Gastrocnemius medialis (tissue), 4 donors: ENCODE measurements around the gene SEC14L5. TPM values are rescaled to one million over a fixed set of nuclear protein-coding genes. Genes with fewer than 3 reads are reported as not detected.

Source experiments
- ATAC-seq, 2 donors: fragments of 150-250 bp; one replicate each; pipeline ENCODE4 v1.9.1; 2016
- DNase-seq, 2 donors: peaks; one replicate each; pipeline ENCODE4 v3.0.0-alpha.2; 2019
- H3K27ac ChIP-seq, 4 donors: fragments of 200-600 bp; sonication (generic); 1 replicate in 1 of 4; 2 replicates in 3 of 4; pipeline ENCODE4 v1.5.1; 2016 to 2018; ENCODE audit warnings: mild to moderate bottlenecking in 2 of 4, moderate library complexity in 1 of 4
- H3K27me3 ChIP-seq, 3 donors: fragments of 200-600 bp; sonication (generic) in 2 of 3; 1 replicate in 1 of 3; 2 replicates in 2 of 3; pipeline versions ENCODE4 v1.5.1 to v1.6.0; 2016 to 2019; ENCODE audit warnings: mild to moderate bottlenecking in 1 of 3, moderate library complexity in 1 of 3
- H3K36me3 ChIP-seq, 2 donors: fragments of 200-600 bp; sonication (generic) in 1 of 2; one replicate each; pipeline ENCODE4 v1.5.1; 2017 to 2018
- H3K4me1 ChIP-seq, 2 donors: fragments of 200-600 bp; sonication (generic) in 1 of 2; one replicate each; pipeline ENCODE4 v1.5.1; 2016 to 2017; ENCODE audit warnings: mild to moderate bottlenecking in 2 of 2
- H3K4me3 ChIP-seq, 4 donors: fragments of 200-600 bp; sonication (generic) in 3 of 4; 1 replicate in 1 of 4; 2 replicates in 3 of 4; pipeline ENCODE4 v1.5.1; 2016 to 2019; ENCODE audit warnings: mild to moderate bottlenecking in 2 of 4
- H3K9me3 ChIP-seq, 3 donors: fragments of 200-600 bp; sonication (generic) in 2 of 3; 1 replicate in 1 of 3; 2 replicates in 2 of 3; pipeline ENCODE4 v1.5.1; 2016 to 2019
- POLR2A ChIP-seq, 2 donors: fragments of 450-650 bp; IDR thresholded peaks; one replicate each; pipeline ENCODE4 v1.6.1; 2017; ENCODE audit warnings: antibody characterized with exemption in 2 of 2, mild to moderate bottlenecking in 2 of 2, moderate library complexity in 2 of 2
- in situ Hi-C, 4 donors: fragments of 200-750 bp; cut with MboI; loops; one replicate each; pipeline versions ENCODE4 v1.15.0 to v1.8.0; 2017; ENCODE audit warnings: low sequenced_read_pairs in 4 of 4
- intact Hi-C: fragments of 100-400 bp; cut with DNase I; formaldehyde crosslinking; loops from one replicate; pipeline ENCODE4 v1.15.1; 2023; ENCODE audit warnings: low total_unique reads
- total RNA-seq, 4 donors: library from RNA; depleted of rRNA; stranded (reverse); fragments of >200 nt; gene quantifications; one replicate each; pipeline versions ENCODE4 v1.1.0 to v1.2.3, GENCODE V29; 2016
- TF ChIP-seq, protein P1 (sequence below), 5 experiments: fragments of 450-650 bp in 3 of 5; fragments of 200-600 bp in 2 of 5; sonication (generic) in 2 of 5; IDR thresholded peaks in 4 of 5; conservative IDR thresholded peaks in 1 of 5; 1 replicate in 4 of 5; 2 replicates in 1 of 5; pipeline ENCODE4 v1.5.1; 2016 to 2019; ENCODE audit warnings: antibody characterized with exemption in 5 of 5, mild to moderate bottlenecking in 3 of 5, moderate library complexity in 3 of 5

SEC14L5 gene
- total RNA-seq, 4 donors from 2014 or later: 0.85 to 5.8 (median 1.5) TPM

- no peak for ATAC-seq
- Histone ChIP-seq H3K27me3 (no peaks in the 10 kb centered on the region), H3K4me1 (peaks cover 10 to 22% of the 10 kb centered on the region in 2 donors), H3K9me3 (no peaks in the 10 kb centered on the region), H3K4me3 (no peak overlapping the region), H3K36me3 (peaks cover 0 to 11% of the 10 kb centered on the region in 2 donors), H3K27ac (no peak overlapping the region)
- in situ Hi-C loops (no loop called here), intact Hi-C loops (no loop called here)
- TF ChIP-seq, protein P1, sequence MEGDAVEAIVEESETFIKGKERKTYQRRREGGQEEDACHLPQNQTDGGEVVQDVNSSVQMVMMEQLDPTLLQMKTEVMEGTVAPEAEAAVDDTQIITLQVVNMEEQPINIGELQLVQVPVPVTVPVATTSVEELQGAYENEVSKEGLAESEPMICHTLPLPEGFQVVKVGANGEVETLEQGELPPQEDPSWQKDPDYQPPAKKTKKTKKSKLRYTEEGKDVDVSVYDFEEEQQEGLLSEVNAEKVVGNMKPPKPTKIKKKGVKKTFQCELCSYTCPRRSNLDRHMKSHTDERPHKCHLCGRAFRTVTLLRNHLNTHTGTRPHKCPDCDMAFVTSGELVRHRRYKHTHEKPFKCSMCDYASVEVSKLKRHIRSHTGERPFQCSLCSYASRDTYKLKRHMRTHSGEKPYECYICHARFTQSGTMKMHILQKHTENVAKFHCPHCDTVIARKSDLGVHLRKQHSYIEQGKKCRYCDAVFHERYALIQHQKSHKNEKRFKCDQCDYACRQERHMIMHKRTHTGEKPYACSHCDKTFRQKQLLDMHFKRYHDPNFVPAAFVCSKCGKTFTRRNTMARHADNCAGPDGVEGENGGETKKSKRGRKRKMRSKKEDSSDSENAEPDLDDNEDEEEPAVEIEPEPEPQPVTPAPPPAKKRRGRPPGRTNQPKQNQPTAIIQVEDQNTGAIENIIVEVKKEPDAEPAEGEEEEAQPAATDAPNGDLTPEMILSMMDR (IDR thresholded peaks at IDR 0.05 in 4 of 5, conservative IDR thresholded peaks at IDR 0.05 in 1 of 5): no peak
- no peak for TF ChIP-seq POLR2A (IDR thresholded peaks at IDR 0.05)
- no peak for DNase-seq
Measured at GRCh38 chr16:5026664-5027063, 68.5 kb downstream of the SEC14L5 start.

GRCh38 chr16:5027086-5027485, 69.0 kb downstream of the SEC14L5 start:
- in situ Hi-C loops: no loop called here
- Histone ChIP-seq H3K36me3 (peaks cover 0 to 11% of the 10 kb centered on the region in 2 donors), H3K4me3 (no peak overlapping the region), H3K9me3 (no peaks in the 10 kb centered on the region), H3K27ac (no peak overlapping the region), H3K27me3 (no peaks in the 10 kb centered on the region), H3K4me1 (peaks cover 10 to 19% of the 10 kb centered on the region in 2 donors)
- intact Hi-C loops: no loop called here
- TF ChIP-seq, protein P1 (IDR thresholded peaks at IDR 0.05 in 4 of 5, conservative IDR thresholded peaks at IDR 0.05 in 1 of 5): no peak
- TF ChIP-seq POLR2A (IDR thresholded peaks at IDR 0.05): no peak
- no peak for ATAC-seq
- DNase-seq: no peak

DNA sequence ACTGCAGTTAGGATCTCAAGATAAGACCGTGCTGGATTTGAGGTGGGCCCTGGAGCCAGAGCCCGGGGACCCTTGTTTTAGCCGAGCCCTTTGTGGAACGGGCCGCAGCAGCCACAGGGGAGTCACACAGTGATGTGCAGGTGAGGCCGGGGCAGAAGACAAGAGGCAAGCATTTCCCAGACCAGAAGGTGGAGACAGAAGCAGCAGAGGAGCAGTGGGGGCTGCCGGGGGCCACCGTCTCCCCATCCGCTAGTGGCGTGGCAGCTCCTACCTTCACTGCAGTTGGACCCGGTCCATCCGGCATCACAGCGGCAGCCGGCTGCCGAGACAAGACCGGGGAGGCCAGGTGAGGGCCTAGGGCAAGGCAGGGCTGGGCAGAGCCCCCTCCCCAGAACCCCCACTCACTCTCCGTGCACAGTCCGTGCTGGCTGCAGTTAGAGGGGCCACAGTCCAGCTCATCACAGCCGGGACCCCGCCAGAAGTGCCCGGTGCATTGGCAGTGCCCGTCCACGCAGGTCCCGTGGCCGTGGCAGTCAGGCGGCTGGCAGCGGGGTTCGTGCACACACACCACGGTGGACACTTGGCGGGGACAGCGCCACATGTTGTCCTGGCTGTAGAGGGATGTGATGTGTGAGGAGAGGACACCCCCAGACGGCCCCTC, 69.6 kb downstream of the SEC14L5 start:
- H3K36me3 ChIP-seq: peaks cover 0 to 11% of the 10 kb centered on the region in 2 donors
- H3K9me3 ChIP-seq: no peaks in the 10 kb centered on the region
- TF ChIP-seq, protein P1 (IDR thresholded peaks at IDR 0.05 in 4 of 5, conservative IDR thresholded peaks at IDR 0.05 in 1 of 5): no peak
- no peak for TF ChIP-seq POLR2A (IDR thresholded peaks at IDR 0.05)
- in situ Hi-C loops: no loop called here
- H3K4me3 ChIP-seq: no peak overlapping the region
- ATAC-seq (no peak), DNase-seq (no peak)
- no peak overlapping the region for H3K27ac ChIP-seq
- intact Hi-C loops: no loop called here
- H3K27me3 ChIP-seq: no peaks in the 10 kb centered on the region
- H3K4me1 ChIP-seq: peaks cover 13 to 14% of the 10 kb centered on the region in 2 donors

DNA sequence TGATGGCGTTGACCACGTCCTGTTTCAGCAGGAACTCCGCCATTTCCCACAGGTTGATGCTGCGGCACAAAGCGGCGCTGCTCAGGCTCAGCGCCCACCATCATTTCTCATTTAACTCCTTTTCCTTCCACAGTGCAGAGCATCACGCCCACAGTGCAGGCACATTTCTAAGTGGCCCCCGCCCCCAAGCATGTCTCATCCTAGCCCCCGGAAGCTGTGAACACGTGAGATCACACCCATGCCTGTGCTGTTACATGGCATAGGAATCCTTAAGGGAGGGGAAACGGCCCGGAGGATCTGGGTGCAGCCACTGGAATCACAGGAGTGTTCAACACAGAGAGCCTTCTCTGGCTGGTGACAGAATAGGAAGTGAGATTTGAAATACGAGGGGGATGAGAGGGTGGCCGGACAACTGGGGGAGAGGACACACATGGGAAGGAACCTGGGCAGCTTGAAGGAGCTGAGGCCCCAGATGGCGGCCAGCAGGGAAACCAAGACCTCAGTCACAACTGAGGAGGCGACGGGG, 70.9 kb downstream of the SEC14L5 start:
- Histone ChIP-seq H3K27me3 (no peaks in the 10 kb centered on the region), H3K27ac (no peak overlapping the region), H3K36me3 (peaks cover 0 to 11% of the 10 kb centered on the region in 2 donors), H3K9me3 (no peaks in the 10 kb centered on the region), H3K4me1 (peaks cover 13 to 20% of the 10 kb centered on the region in 2 donors), H3K4me3 (no peak overlapping the region)
- DNase-seq: no peak
- no peak for ATAC-seq
- intact Hi-C loops (no loop called here), in situ Hi-C loops (no loop called here)
- TF ChIP-seq POLR2A (IDR thresholded peaks at IDR 0.05): no peak
- TF ChIP-seq, protein P1 (IDR thresholded peaks at IDR 0.05 in 4 of 5, conservative IDR thresholded peaks at IDR 0.05 in 1 of 5): no peak
